C4-2B (cell line): ENCODE measurements around the gene KLC1.
"Not testable (repeated sequence)": the region's sequence is repeated elsewhere in the genome, so short reads cannot be mapped to it uniquely, and the experiment has no call there.

Experiments used
- H3K27ac ChIP-seq: fragments of 450-650 bp; 2 replicates; pipeline ENCODE4 v1.5.1; 2017
- ZFX ChIP-seq: fragments of 450-650 bp; IDR thresholded peaks from 2 replicates; pipeline ENCODE4 v1.6.1; 2017
- TF ChIP-seq, protein P1 (sequence below): fragments of 450-650 bp; conservative IDR thresholded peaks from 2 replicates; pipeline ENCODE4 v1.5.1; 2017; ENCODE audit warnings: mild to moderate bottlenecking

The KLC1 gene

GRCh38 chr14:103651585-103651984 lies 22.6 kb downstream of the KLC1 start:
- no peak overlapping the region for H3K27ac ChIP-seq

DNA sequence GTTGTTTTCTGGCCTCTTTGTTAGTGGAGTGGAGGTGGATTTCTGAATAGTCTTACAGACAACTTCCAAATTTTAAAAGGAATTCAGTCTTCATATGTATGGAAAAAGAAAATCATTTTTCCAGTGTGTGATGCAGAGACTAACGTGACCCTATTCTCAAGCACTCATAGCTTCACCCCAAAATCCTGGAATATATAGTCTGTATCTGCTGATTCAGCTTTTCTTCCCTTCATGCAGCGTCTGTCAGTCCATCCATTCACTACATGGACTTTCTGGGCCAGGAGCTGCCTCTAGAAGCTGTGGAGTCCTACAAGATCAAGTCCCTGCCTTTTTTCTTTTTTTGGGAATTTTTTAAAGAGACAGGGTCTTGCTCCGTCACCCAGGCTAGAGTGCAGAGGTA lies 23.8 kb downstream of the KLC1 start:
- H3K27ac ChIP-seq, result no peak overlapping the region
- TF ChIP-seq, protein P1, sequence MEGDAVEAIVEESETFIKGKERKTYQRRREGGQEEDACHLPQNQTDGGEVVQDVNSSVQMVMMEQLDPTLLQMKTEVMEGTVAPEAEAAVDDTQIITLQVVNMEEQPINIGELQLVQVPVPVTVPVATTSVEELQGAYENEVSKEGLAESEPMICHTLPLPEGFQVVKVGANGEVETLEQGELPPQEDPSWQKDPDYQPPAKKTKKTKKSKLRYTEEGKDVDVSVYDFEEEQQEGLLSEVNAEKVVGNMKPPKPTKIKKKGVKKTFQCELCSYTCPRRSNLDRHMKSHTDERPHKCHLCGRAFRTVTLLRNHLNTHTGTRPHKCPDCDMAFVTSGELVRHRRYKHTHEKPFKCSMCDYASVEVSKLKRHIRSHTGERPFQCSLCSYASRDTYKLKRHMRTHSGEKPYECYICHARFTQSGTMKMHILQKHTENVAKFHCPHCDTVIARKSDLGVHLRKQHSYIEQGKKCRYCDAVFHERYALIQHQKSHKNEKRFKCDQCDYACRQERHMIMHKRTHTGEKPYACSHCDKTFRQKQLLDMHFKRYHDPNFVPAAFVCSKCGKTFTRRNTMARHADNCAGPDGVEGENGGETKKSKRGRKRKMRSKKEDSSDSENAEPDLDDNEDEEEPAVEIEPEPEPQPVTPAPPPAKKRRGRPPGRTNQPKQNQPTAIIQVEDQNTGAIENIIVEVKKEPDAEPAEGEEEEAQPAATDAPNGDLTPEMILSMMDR, result no peak
- TF ChIP-seq ZFX, result no peak

More at GRCh38 chr14:103651585-103651984, 22.6 kb downstream of the KLC1 start:
- TF ChIP-seq ZFX, result no peak
- TF ChIP-seq, protein P1, result no peak

DNA sequence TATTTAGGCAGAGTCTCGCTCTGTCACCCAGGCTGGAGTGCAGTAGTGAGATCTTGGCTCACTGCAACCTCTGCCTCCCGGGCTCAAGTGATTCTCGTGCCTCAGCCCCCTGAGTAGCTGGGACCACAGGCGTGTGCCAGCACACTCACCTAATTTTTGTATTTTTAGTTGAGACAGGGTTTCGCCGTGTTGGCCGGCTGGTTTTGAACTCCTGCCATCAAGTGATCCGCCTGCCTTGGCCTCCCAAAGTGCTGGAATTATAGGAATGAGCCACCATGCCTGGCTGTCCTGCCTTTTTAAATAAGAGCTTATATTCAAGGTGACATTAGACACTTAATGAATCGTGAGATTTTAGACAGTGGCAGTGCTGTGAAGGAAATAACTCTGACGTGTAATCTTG lies 24.3 kb downstream of the KLC1 start:
- not testable (repeated sequence) for H3K27ac ChIP-seq

DNA sequence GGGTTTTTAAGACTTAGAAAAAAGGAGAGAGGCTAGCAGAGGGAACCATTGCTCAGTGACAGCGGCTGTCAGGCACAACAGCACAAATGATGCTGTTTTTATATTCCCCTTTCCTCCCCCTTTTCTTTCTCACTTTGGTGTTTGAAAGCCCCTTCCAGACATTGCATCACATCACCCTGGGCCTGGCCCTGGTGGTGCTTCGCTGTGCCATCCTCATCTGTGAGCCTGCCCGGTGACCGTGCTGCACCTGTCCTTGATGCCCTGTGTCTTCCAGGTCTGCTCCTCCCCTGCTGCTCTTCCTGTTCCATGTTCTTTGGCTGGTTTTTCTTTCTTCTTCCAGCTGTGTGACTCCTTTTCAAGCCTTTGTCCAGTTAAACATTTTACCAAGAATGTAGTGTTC lies 24.8 kb downstream of the KLC1 start:
- TF ChIP-seq, protein P1, result no peak
- TF ChIP-seq ZFX, result no peak
- H3K27ac ChIP-seq, result no peak overlapping the region

- H3K27ac ChIP-seq, result no peak overlapping the region
- TF ChIP-seq ZFX, result no peak
- TF ChIP-seq, protein P1, result no peak
Measured at GRCh38 chr14:103654619-103655018, 25.6 kb downstream of the KLC1 start.

- no peak overlapping the region for H3K27ac ChIP-seq
- no peak for TF ChIP-seq ZFX
- TF ChIP-seq, protein P1, result no peak
Measured at GRCh38 chr14:103656031-103656755, 27.2 kb downstream of the KLC1 start.

GRCh38 chr14:103656756-103657133 lies 27.7 kb downstream of the KLC1 start:
- no peak overlapping the region for H3K27ac ChIP-seq
- TF ChIP-seq, protein P1, result no peak
- TF ChIP-seq ZFX, result no peak

GRCh38 chr14:103657471-103657870 lies 28.5 kb downstream of the KLC1 start:
- H3K27ac ChIP-seq, result no peak overlapping the region
- TF ChIP-seq ZFX, result no peak
- TF ChIP-seq, protein P1, result no peak
